IPS-20b (cell line): Measurements from ENCODE around the gene LIMS4.
"Not testable (repeated sequence)": the region's sequence is repeated elsewhere in the genome, so short reads cannot be mapped to it uniquely, and the experiment has no call there.

Experiments used
- H3K27ac ChIP-seq: one replicate; pipeline ENCODE4 v1.5.1; 2013; ENCODE audit warnings: low read length
- H3K27me3 ChIP-seq: 2 replicates; pipeline ENCODE4 v1.6.1; 2013; ENCODE audit warnings: mild to moderate bottlenecking, low read length, inconsistent platforms; ENCODE audit not compliant: insufficient read depth
- H3K36me3 ChIP-seq: 2 replicates; pipeline ENCODE4 v1.6.1; 2013; ENCODE audit warnings: low read depth, mild to moderate bottlenecking, inconsistent platforms, low read length, moderate library complexity; ENCODE audit not compliant: insufficient read depth
- H3K4me1 ChIP-seq: 2 replicates; pipeline ENCODE4 v1.6.1; 2013; ENCODE audit warnings: mild to moderate bottlenecking, control low read depth, inconsistent platforms, low read length, moderate library complexity; ENCODE audit not compliant: insufficient read depth
- H3K4me3 ChIP-seq: 2 replicates; pipeline ENCODE4 v1.5.1; 2013; ENCODE audit warnings: mild to moderate bottlenecking, low read length, inconsistent platforms
- H3K9ac ChIP-seq: 2 replicates; pipeline ENCODE4 v1.6.1; 2013; ENCODE audit warnings: low read depth, mild to moderate bottlenecking, inconsistent platforms, low read length, moderate library complexity
- H3K9me3 ChIP-seq: 2 replicates; pipeline ENCODE4 v1.6.1; 2013; ENCODE audit warnings: mild to moderate bottlenecking, low read depth, low read length, inconsistent platforms; ENCODE audit not compliant: insufficient read depth

The LIMS4 gene

DNA sequence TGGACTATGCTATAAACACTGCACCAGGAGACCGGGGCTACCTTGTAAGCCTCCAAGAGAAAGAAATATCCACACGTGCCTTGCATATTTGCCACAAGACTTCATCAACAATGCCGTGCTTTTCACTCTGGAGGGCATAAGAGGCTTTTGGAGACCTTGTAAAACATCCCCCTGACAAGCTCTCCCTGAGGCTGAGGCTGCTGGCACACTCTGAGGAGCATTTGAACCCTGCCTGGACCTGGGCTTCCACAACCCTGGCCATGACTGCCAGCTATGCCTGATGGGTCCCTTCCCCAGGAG, 393 bp upstream of the LIMS4 start:
- H3K9me3 ChIP-seq, H3K4me3 ChIP-seq, H3K27ac ChIP-seq, H3K4me1 ChIP-seq, H3K36me3 ChIP-seq, H3K27me3 ChIP-seq, H3K9ac ChIP-seq: not testable (repeated sequence)

DNA sequence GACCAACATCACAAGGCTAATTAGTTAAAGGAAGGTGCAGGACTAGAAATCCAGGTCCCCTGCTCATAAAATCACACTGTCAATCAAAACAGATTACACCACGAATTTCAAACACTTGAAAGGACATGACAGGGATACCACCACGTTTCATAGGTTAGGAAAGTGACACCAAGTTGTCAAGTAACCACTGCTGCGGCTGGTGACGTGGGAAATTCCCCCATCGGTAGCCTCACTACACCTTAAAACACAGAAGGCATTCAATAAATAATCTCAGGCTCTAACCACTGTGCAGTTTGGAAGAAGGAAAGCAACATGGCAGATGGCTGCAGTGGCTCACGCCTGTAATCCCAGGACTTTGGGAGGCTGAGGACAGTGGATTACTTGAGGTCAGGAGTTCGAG, 3.7 kb downstream of the LIMS4 start:
- H3K4me3 ChIP-seq, H3K4me1 ChIP-seq: not testable (repeated sequence)

DNA sequence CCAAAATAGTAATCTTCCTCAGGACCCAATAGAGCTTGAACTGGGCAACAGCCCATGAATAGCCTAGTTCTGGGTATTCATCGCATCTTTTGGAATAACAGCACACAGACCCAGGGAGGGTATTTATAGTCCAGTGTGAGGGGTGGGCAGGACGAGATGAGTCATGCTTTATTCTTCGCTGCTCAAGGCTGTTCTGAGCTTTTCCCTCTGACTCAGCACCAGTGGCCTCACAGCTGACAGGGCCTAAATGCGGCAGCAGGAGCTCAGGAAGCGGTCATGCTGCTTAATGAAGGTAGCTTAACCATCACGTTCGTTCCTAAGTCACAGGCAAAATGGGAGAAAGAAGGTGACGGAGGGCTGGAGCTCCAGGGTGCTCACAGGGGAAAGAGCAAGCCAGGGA, 7.3 kb downstream of the LIMS4 start:
- not testable (repeated sequence) for H3K27ac ChIP-seq, H3K4me3 ChIP-seq, H3K36me3 ChIP-seq, H3K9me3 ChIP-seq, H3K9ac ChIP-seq, H3K4me1 ChIP-seq, H3K27me3 ChIP-seq

More for the DNA sequence above, 3.7 kb downstream of the LIMS4 start:
- H3K27ac ChIP-seq, H3K36me3 ChIP-seq, H3K9me3 ChIP-seq, H3K27me3 ChIP-seq, H3K9ac ChIP-seq: not testable (repeated sequence)

DNA sequence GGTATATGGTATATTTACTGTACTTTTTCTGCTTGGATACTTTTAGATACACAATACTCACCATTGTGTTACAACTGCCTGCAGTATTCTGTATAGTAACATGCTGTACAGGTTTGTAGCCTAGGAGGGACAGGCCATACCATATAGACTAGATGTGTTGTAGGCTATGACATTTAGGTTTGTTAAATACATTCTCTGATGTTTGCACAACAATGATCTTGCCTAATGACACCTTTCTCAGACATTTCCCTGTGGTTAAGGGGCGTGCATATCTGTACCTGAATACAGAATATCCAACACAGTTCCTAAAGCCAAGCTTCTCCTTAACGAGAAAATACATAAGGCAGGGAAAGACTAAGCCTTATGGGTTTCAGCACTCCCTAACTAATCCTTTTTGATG, 10.2 kb downstream of the LIMS4 start:
- not testable (repeated sequence) for H3K36me3 ChIP-seq, H3K4me1 ChIP-seq, H3K27ac ChIP-seq, H3K9ac ChIP-seq, H3K4me3 ChIP-seq, H3K27me3 ChIP-seq, H3K9me3 ChIP-seq

DNA sequence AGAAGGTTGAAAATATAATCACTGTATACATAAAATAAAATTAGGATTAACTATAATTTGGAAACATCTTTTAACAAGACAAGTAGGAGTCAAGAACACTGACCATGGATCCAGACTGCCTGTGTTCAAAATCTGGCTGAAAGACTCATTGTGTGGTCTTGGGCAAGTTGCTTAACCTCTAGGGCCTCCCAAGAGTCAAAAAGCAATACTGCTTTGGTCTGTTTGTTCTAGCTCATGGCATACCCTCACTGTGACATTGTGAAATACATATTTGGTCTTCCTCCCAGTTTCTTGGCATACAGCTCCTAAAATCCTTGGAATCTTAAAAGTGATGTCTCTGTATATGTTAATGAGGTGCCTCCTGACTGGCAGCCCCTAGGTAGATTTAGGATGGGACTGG, 12.3 kb downstream of the LIMS4 start:
- H3K9me3 ChIP-seq, H3K4me3 ChIP-seq, H3K27me3 ChIP-seq, H3K27ac ChIP-seq, H3K36me3 ChIP-seq, H3K4me1 ChIP-seq, H3K9ac ChIP-seq: not testable (repeated sequence)

DNA sequence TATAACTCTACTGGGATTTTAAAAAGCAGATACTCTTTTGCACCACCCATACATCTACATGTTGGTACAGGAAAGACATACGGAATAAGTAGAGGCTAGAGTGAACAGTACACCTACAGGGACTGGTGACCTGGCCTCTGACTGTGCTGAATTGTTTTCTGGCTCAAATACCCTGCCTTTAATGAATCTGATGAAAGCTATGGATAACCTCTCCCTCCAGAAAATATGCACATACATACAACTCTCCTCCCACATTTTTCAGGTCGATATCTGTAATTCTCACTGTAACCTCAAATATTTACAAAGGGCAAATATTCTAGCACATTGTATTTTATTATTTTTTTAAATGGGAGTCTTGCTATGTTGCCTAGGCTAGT, 15.4 kb downstream of the LIMS4 start:
- not testable (repeated sequence) for H3K9ac ChIP-seq, H3K4me1 ChIP-seq, H3K27me3 ChIP-seq, H3K9me3 ChIP-seq, H3K36me3 ChIP-seq, H3K27ac ChIP-seq, H3K4me3 ChIP-seq

DNA sequence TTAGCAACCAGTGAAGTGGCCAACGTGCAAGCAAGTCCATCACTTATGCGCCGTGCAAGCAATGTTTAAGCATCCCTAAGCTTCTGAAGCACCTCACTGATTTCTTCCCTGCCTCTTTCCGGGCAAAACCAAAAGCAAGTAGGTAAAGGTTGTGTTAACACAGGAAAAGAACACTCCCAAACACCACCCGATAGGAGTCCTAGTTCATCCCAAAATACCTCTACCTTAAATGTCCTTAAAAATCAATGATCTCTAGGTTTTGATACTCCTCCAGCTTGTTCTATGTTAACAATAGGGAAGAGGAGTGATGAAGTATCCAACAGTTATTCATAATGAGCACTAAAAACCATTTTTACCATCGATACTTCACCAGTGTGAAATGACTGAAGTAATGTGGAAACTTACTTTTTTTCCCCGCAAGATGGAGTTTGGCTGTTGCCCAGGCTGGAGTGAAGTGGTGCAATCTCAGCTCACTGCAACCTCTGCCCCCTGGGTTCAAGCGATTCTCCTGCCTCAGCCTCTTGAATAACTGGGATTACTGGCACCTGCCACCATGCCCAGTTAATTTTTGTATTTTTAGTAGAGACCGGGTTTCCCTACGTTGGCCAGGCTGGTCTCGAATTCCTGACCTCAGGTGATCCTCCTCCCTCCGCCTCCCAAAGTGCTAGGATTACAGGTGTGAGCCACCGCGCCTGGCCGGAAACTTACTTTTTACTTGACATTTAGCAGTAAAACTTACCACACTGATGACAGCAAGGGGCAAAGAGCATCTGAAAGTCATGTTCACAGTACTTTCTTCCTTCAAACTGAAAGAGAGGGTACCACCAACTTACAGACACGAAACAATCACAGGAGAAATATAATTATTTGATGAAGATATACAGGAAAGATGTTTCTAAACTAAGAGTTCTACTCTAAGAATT, 16.1 kb downstream of the LIMS4 start:
- H3K27me3 ChIP-seq = not testable (repeated sequence)

DNA sequence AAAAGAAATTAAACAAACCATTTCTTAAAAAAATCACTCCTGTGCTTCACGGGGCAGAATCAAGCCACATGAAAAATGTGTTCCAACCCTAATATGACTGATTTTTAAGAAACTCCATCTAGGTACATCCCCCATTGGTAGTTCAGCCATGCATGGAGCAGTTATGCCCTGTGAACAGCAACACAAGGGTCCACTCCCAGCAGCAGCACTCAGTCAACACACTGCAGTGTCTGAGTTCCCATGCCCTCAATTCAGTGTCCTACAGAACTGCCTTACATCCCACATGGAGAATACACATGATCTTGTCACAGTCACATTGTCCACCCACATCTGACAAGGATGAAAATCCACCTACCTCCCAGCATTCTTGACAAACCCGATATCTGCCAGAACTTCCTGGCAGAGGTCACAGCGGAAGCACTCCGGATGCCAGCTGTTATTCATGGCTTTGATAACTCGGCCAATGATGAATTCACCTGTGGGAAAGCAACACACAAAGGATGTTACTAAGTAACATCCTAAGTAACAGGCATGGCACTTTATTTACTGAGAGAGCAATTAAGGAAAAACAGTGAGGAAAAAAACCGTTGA, 17.4 kb downstream of the LIMS4 start:
- H3K9me3 ChIP-seq, H3K9ac ChIP-seq, H3K4me3 ChIP-seq, H3K27ac ChIP-seq, H3K36me3 ChIP-seq, H3K27me3 ChIP-seq, H3K4me1 ChIP-seq: not testable (repeated sequence)

More for the DNA sequence above, 16.1 kb downstream of the LIMS4 start:
- not testable (repeated sequence) for H3K4me3 ChIP-seq, H3K36me3 ChIP-seq, H3K27ac ChIP-seq, H3K4me1 ChIP-seq, H3K9me3 ChIP-seq, H3K9ac ChIP-seq

DNA sequence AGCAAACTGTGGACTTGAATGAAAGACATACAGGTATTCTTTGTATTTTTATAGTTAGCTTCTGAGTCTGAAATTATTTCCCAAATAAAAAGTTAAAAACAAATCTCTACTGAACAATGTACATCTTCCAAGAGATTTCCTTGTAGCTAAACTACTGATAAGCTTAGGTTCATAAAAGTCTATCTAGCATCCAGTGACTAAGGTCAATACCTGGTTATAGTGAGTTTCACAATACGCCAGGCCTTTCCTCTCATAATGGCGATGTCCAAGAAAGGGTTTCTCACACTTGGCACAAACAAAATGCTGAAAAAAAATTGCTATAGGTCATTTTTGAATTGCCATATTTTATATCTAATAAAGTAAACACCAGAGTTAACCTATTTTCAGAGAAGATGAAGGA, 21.7 kb downstream of the LIMS4 start:
- not testable (repeated sequence) for H3K27me3 ChIP-seq, H3K9me3 ChIP-seq, H3K4me3 ChIP-seq

DNA sequence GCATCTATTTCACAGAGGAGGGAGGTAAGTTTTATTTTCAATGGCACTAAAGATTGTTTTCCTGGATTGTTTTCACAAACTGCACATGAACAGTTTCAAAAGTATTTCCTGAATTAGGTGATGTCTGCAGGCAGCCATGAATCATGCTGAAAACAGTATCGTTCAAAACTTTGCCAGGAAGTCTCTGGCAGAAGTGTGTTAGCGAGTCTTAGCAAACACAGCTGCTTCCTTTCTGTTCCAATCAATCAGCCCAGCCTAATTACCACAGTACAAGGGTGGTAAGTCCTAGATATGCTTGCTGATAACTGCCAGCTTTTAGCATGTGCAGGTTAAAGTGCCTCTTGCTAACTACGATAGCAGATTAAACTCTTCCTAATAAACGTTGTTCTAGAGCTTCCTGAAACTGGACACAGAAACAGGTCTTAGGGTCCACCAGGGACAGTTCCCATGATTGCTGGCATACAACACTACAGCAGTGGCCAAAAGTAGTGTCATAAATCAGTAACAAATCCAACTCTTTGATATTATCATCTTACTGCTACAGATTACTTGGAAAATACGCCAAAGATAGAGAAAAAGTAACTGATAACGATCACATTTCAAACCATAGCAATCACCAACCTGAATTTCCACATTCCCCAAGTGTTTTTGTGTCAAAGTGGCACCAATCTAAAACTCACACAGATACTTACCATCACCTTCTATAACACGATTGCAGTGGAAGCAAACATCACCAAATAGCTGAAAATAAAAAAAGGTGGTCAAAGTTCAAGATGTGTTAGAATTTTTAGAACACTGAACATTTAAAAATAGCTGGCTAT, 23.3 kb downstream of the LIMS4 start:
- H3K9ac ChIP-seq, H3K27ac ChIP-seq, H3K4me3 ChIP-seq, H3K27me3 ChIP-seq, H3K9me3 ChIP-seq, H3K36me3 ChIP-seq, H3K4me1 ChIP-seq: not testable (repeated sequence)

More for the DNA sequence above, 21.7 kb downstream of the LIMS4 start:
- not testable (repeated sequence) for H3K27ac ChIP-seq, H3K4me1 ChIP-seq, H3K9ac ChIP-seq, H3K36me3 ChIP-seq

DNA sequence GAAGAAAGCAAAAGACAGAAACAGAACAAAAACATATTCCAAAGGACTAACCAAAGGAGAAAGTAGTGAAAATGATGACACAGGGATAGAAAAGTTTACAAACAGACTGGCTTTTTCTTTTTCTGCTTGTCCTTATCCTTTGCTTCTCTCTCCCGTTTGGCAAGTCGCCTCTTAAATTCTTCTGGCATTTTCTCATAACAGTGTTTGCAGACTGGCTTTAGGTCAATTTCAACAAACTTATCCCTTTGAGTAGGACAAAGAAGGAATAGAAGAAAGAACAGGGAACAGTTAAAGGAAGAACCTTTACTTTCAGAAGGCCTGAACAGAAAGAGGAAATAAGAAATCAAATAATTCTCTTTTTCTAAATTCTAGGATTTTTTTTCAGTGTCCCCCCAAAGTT, 26.0 kb downstream of the LIMS4 start:
- H3K36me3 ChIP-seq, H3K27ac ChIP-seq, H3K4me1 ChIP-seq, H3K9ac ChIP-seq, H3K9me3 ChIP-seq, H3K27me3 ChIP-seq, H3K4me3 ChIP-seq: not testable (repeated sequence)
